Stimulated activated CD8-positive, alpha-beta memory T cell treated with anti-CD3 and anti-CD28 coated beads, Interleukin-4, amount 100 ng/mL, for 48 hours (primary cell): ENCODE data around the gene GNPDA1.

Source experiments
- DNase-seq: peaks from one replicate; pipeline ENCODE4 v3.0.0-alpha.2; 2020

The GNPDA1 gene

GRCh38 chr5:142020122-142020659, 7.4 kb upstream of the GNPDA1 start:
- no peak for DNase-seq

DNA sequence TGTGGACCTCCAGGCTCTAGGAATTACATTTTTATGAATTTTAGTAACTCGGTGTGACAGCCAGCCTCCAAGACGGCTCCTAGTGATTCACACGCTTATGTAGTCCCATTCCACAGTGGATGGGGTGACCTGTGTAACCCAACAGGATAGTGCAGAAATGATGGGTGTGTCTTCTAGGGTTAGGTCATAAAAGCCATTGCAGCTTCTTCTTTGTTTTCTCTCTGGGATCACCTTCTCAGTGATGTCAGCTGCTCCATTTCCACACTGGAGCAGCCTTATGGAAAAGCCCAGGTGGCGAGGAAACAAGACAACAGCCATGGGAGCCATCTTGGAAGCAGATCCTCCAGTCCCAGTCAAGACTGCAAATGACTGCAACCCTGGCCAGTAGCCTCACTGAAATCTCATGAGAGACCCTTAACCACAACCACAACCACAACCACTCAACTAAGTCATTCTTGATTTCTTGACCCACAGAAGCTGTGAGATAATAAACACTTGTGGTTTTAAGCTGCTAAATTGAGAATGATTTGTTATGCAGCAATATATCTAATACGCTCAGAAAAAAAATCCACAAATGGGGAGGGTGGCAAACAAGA, 5.1 kb upstream of the GNPDA1 start:
- peak; percentile 52 for DNase-seq

- peak; percentile 64 for DNase-seq
Observed at GRCh38 chr5:142016556-142016955, 3.7 kb upstream of the GNPDA1 start.

DNA sequence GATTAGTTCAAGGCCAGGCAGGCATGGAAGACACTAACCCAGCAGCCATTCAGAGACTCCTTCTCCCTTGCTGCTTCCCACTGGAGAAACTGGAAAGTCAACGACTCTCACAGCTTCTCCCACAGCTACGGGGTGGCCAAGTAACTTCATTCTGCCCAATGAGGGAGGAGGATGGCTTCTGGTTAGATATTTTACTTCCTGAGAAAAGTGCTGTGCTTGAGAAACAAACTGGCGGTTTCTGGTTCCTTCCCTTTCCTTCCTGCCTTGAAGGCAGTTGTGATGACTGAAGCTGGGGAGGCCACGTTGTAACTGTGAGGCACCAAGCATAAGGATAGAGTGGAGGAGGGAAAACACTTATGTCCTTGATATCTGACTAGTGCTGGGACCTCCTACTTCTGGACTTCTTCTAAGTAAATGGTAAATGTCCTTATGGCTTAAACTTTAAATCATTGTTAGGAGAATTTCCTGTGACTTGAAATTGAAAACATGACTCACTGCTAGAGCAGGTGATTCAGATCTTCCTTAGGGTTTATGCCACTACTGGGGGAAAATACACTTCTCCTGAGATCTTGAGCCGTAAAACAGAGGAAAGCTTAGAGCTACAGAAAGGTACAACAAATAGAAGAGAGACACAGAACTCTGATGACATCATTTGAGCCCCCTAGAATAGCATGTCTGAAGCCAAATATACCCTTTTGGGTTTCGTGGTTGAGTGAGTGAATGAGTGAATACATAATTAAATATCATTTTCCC, 3.1 kb upstream of the GNPDA1 start:
- peak; percentile 61 for DNase-seq

DNA sequence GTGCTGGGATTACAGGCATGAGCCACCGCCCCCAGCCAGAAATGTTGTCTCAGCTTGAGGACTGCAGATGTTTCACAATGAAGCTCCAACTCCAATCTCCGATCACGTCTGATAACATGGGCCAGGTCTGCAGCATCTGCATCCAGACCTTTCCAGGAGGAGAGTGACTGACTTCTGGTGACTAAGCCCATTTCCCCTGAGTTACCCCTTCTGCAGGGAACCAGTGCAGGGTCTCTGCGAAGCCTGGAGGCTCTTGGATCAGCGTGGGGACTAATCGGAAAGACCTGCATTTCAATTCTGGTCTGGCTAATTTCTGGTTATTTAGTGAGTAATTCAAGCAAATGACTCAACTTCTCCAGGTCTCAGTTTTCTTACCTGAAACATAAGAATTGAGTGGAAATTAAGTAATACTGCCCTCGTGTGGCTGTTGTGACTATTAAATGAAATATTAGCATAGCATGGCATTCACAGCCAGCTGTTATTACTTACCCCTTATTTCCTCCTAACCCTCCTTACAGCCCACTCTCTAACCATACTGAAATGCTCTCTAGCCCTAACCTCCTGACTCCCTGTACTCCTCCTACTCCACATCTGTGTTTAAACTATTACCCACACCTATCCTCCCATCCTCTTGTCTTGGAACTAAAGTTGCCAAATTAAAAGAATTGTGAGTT, 2.2 kb upstream of the GNPDA1 start:
- DNase-seq = peak; percentile 63

- peak; percentile 40 for DNase-seq
Observed at GRCh38 chr5:142013734-142014521, 1.1 kb upstream of the GNPDA1 start.

GRCh38 chr5:142012186-142012785, 541 bp downstream of the GNPDA1 start:
- DNase-seq = peak; percentile 85

- DNase-seq = no peak
Observed at GRCh38 chr5:142011572-142012185, 1.1 kb downstream of the GNPDA1 start.

DNA sequence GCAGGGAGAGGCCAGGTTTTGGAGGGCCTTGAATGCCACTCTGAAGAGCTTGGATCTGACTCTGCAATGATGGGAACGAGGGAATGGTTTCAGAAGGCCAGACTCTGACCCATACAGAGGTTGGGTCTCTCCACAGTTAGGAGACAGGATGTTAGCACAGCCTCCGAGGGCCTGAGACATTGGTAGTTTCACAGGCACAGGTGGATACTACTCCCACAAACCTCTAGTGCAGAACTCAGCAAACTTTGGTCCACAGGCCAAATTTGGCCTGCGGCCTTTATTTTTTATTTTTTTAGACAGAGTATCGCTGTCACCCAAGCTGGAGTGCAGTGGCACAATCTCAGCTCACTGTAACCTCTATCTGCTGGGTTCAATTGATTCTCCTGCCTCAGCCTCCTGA, 2.9 kb downstream of the GNPDA1 start:
- DNase-seq = no peak

- no peak for DNase-seq
Observed at GRCh38 chr5:142008813-142009212, 4.0 kb downstream of the GNPDA1 start.

DNA sequence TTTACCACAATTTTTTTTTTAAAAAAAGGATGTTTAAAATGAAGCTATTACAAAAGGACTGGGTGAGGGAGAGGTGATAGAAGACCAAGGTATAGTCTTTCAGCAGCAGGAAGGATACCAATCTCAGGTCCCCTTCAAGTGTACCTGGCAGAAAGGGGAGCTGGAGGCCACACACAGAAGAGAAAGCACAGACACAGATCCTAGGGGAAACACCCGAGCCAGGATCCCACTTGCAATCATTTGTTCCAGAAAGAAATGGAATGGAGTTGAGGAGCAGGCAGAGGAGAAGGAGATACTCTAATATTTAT, 5.6 kb downstream of the GNPDA1 start:
- no peak for DNase-seq

- DNase-seq = no peak
Observed at GRCh38 chr5:142006363-142007236, 6.2 kb downstream of the GNPDA1 start.

GRCh38 chr5:142003266-142003800, 9.5 kb downstream of the GNPDA1 start:
- no peak for DNase-seq

- DNase-seq = no peak
Observed at GRCh38 chr5:142000704-142001484, 11.9 kb downstream of the GNPDA1 start.

GRCh38 chr5:142000173-142000572, 12.7 kb downstream of the GNPDA1 start:
- DNase-seq = no peak

DNA sequence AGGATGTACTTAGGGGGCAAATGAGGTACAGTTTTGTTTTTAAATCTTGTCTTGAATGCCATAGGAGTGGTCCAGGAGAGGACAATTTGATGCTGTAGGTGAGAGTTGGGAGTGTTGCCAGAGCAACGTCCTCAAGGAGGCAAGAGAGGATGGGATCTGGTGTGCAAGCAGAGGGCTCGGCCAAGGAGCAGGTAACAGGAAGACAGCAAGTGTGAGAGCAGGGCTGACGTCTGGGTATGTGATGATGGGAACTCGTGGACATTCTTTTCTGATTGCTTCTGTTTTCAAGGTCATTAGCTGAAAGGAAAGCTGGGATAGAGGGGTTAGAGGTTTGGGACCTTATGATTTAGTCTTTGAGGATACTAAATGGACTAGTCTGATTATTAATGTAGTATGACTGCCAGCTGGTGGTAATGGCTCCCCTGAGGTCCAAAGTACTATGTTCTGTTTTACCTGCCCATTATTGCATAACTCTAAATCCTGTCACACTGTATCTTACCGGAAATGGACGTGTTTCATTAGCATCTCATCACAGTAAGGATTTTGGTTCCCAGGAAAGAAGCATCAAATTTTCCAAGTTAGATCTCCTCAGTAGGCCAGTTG, 15.4 kb downstream of the GNPDA1 start:
- DNase-seq = no peak

DNA sequence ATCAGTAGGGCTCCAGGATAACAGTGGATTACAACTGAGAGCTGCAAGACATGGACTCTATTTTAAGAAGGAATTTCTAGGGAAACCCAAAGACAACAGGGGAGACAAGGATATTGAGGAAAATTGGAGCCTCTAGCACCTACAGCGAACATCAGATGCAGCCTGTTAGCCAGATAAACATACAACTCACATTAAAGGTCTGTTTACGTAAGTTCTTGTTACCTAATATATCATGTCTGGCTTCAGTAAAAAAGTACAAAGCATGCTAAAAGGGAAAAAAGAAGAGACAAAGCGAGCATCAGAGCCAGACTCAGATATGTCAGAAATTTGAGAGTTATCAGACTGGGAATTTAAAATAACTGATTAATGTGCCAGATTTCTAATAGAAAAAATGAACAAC, 17.2 kb downstream of the GNPDA1 start:
- DNase-seq = no peak

DNA sequence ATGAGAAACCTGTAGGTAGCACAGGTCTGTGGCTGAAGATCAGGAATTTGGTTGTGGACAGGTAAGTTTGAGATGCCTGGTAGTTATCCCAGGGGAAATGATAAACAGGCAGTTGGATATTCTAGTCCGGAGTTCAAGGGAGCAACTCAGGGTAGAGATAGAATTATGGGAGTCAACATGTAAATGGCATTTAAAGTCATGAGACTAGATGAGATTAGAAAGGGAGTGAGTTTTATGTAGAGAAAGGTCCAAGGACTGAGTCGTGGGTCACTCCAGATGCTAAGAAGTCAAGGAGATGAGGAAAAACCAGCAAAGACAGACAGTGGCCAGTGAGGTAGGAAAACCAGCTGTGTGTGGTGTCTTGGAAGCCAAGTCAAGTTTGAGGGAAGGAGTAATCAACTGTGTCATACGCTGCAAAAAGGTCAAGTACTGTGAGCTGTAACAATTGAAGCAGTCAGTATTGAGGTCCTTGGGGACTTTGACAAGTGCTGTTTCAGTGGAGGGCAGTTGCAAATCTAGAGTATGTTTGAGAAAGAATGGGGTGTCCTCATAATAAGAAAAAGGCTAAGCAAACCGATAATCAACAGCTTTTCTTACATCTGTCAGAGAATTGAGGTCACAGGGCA, 18.2 kb downstream of the GNPDA1 start:
- DNase-seq = no peak

DNA sequence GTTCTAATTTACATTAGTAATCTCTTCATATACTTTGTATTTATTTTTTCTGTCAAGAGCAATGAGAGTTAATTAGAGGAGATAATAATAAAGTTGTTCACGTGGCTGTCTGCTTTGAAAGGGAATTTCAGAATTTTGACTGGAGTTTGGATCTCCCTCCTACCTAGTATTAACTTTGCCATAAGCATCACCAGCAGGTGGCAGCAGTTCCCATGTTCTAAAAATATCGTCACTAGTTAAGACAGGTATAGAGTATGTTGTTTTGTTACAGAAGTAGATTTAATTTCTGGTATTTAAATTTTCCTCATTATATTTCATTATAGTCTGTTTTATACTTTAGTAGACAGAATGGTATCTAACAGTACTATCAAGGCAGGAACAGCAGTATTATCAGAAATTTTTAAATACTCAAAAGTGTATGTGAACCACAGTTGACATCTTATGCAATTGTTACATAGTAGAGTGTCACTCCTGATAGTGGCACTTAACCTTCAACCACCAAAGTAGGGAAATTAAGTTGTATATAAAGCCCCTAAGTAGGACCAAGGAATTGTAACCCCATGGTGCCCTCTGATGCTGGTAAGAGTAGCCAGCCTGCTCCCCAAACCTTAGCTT, 20.4 kb downstream of the GNPDA1 start:
- DNase-seq = peak; percentile 90
